SK-N-SH treated with all-trans-retinoic acid at 6 μM for 48 hours (cell line): ENCODE data around the gene HIF1AN.

ENCODE experiments used
- ATAC-seq: fragments of 200-7000 bp; cut with Tn5 transposase; 3 replicates; pipeline ENCODE4 v1.9.1; 2020; ENCODE audit warnings: mild to moderate bottlenecking, moderate library complexity
- ARNTL ChIP-seq: fragments of 450-650 bp; formaldehyde crosslinking; IDR thresholded peaks from 2 replicates; pipeline ENCODE4 v1.5.0; 2020; ENCODE audit warnings: low read depth, mild to moderate bottlenecking, moderate library complexity, borderline replicate concordance
- BACH2 ChIP-seq: fragments of 250-450 bp; sonication (Bioruptor Pico); IDR thresholded peaks from 2 replicates; pipeline ENCODE4 v1.9.0; 2021; ENCODE audit warnings: mild to moderate bottlenecking, borderline replicate concordance
- CREB5 ChIP-seq: fragments of 250-450 bp; sonication (Bioruptor Pico); IDR thresholded peaks from 2 replicates; pipeline ENCODE4 v1.5.1; 2020; ENCODE audit warnings: low read depth, mild to moderate bottlenecking, moderate library complexity
- CSDC2 ChIP-seq: fragments of 250-450 bp; sonication (Bioruptor Pico); IDR thresholded peaks from 2 replicates; pipeline ENCODE4 v1.5.0; 2020; ENCODE audit warnings: mild to moderate bottlenecking, moderate library complexity
- CSRNP3 ChIP-seq: fragments of 250-450 bp; sonication (Bioruptor Pico); IDR thresholded peaks from 2 replicates; pipeline ENCODE4 v1.5.1; 2021; ENCODE audit warnings: mild to moderate bottlenecking, moderate library complexity
- ISL1 ChIP-seq: fragments of 250-450 bp; sonication (Bioruptor Pico); IDR thresholded peaks from 2 replicates; pipeline ENCODE4 v2.1.2; 2022; ENCODE audit warnings: mild to moderate bottlenecking, moderate library complexity
- OSR1 ChIP-seq: fragments of 250-450 bp; sonication (Bioruptor Pico); IDR thresholded peaks from 2 replicates; pipeline ENCODE4 v1.8.0; 2022; ENCODE audit warnings: moderate library complexity, mild to moderate bottlenecking, inconsistent platforms
- PATZ1 ChIP-seq: fragments of 250-450 bp; sonication (Bioruptor Pico); IDR thresholded peaks from 2 replicates; pipeline ENCODE4 v1.8.0; 2020; ENCODE audit warnings: mild to moderate bottlenecking, moderate library complexity, borderline replicate concordance
- POU6F1 ChIP-seq: fragments of 250-450 bp; sonication (Bioruptor Pico); IDR thresholded peaks from 2 replicates; pipeline ENCODE4 v1.8.0; 2021; ENCODE audit warnings: low read depth, mild to moderate bottlenecking, moderate library complexity, borderline replicate concordance
- PPARA ChIP-seq: fragments of 250-450 bp; sonication (Bioruptor Pico); IDR thresholded peaks from 2 replicates; pipeline ENCODE4 v1.5.0; 2020; ENCODE audit warnings: mild to moderate bottlenecking, borderline replicate concordance
- RARB ChIP-seq: fragments of 250-450 bp; sonication (Bioruptor Pico); IDR thresholded peaks from 2 replicates; pipeline ENCODE4 v1.8.0; 2021; ENCODE audit warnings: mild to moderate bottlenecking, moderate library complexity
- SNAI2 ChIP-seq: fragments of 250-450 bp; sonication (Bioruptor Pico); IDR thresholded peaks from 2 replicates; pipeline ENCODE4 v1.5.0; 2020; ENCODE audit warnings: mild to moderate bottlenecking, moderate library complexity
- TCF4 ChIP-seq: fragments of 250-450 bp; sonication (Bioruptor Pico); IDR thresholded peaks from 2 replicates; pipeline ENCODE4 v1.8.0; 2021; ENCODE audit warnings: mild to moderate bottlenecking, moderate library complexity, borderline replicate concordance
- TOX ChIP-seq: fragments of 250-450 bp; sonication (Bioruptor Pico); IDR thresholded peaks from 2 replicates; pipeline ENCODE4 v1.8.0; 2021; ENCODE audit warnings: mild to moderate bottlenecking, moderate library complexity, borderline replicate concordance
- ZFP3 ChIP-seq: fragments of 250-450 bp; sonication (Bioruptor Pico); IDR thresholded peaks from 2 replicates; pipeline ENCODE4 v1.5.0; 2020; ENCODE audit warnings: mild to moderate bottlenecking, moderate library complexity
- ZFP30 ChIP-seq: fragments of 450-650 bp; formaldehyde crosslinking; IDR thresholded peaks from 2 replicates; pipeline ENCODE4 v1.5.0; 2022; ENCODE audit warnings: mild to moderate bottlenecking, moderate library complexity
- ZNF565 ChIP-seq: fragments of 450-650 bp; formaldehyde crosslinking; conservative IDR thresholded peaks from 2 replicates; pipeline ENCODE4 v1.5.0; 2020; ENCODE audit warnings: low read depth, mild to moderate bottlenecking, moderate library complexity
- ZNF70 ChIP-seq: fragments of 450-650 bp; formaldehyde crosslinking; IDR thresholded peaks from 2 replicates; pipeline ENCODE4 v1.5.0; 2020; ENCODE audit warnings: mild to moderate bottlenecking, moderate library complexity
- ZNF8 ChIP-seq: fragments of 450-650 bp; formaldehyde crosslinking; IDR thresholded peaks from 2 replicates; pipeline ENCODE4 v1.5.0; 2020; ENCODE audit warnings: mild to moderate bottlenecking, moderate library complexity

The HIF1AN gene

GRCh38 chr10:100524206-100524605 lies 11.5 kb upstream of the HIF1AN start:
- TF ChIP-seq CREB5 = no peak
- TF ChIP-seq CSRNP3 (CRISPR knock-in tag) = no peak
- no peak for TF ChIP-seq ZNF8 (CRISPR knock-in tag)
- no peak for TF ChIP-seq CSDC2 (CRISPR knock-in tag)
- no peak for TF ChIP-seq BACH2
- no peak for TF ChIP-seq RARB (CRISPR knock-in tag)
- no peak for TF ChIP-seq ARNTL (CRISPR knock-in tag)
- no peak for TF ChIP-seq PATZ1 (CRISPR knock-in tag)
- TF ChIP-seq ISL1 = no peak
- no peak for TF ChIP-seq ZFP30 (CRISPR knock-in tag)
- TF ChIP-seq OSR1 (CRISPR knock-in tag) = no peak
- TF ChIP-seq PPARA (CRISPR knock-in tag) = no peak
- no peak for TF ChIP-seq ZNF565 (CRISPR knock-in tag)
- no peak for TF ChIP-seq ZFP3 (CRISPR knock-in tag)
- no peak for ATAC-seq

- TF ChIP-seq ISL1 = no peak
- no peak for TF ChIP-seq RARB (CRISPR knock-in tag)
- TF ChIP-seq ZFP3 (CRISPR knock-in tag) = no peak
- no peak for TF ChIP-seq TCF4 (CRISPR knock-in tag)
- no peak for TF ChIP-seq TOX (CRISPR knock-in tag)
- no peak for TF ChIP-seq POU6F1
- TF ChIP-seq CREB5 = no peak
- no peak for TF ChIP-seq ZNF70 (CRISPR knock-in tag)
- TF ChIP-seq CSRNP3 (CRISPR knock-in tag) = no peak
- TF ChIP-seq OSR1 (CRISPR knock-in tag) = no peak
- no peak for TF ChIP-seq SNAI2 (CRISPR knock-in tag)
- no peak for TF ChIP-seq PPARA (CRISPR knock-in tag)
- no peak for TF ChIP-seq BACH2
- no peak for ATAC-seq
Observed at GRCh38 chr10:100524638-100525037, 11.1 kb upstream of the HIF1AN start.

GRCh38 chr10:100528123-100528886 lies 7.4 kb upstream of the HIF1AN start:
- no peak for ATAC-seq
- no peak for TF ChIP-seq POU6F1
